ENCODE data around the gene OR4C45.

DNA sequence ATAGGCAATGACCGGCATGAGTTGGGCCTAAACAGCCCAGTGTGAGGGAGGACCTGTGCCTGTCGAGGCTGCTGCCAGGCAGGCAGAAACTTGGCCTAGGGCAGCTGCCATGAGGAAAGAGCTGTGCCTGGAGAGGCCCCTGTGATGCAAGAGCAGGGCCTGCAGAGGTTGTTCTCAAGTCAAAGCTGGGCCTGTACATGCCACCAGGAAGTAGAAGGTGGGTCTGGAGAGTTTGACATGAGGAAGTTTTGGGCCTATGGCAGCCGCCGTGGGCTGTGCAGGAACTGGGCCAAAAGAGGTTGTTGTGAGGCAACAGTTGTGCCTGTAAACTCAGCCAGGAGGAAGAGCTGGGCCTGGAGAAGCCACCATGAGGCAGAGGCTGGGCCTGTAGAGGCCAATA lies 43.2 kb downstream of the OR4C45 start:
- TF ChIP-seq EZH2 (IDR thresholded peaks at IDR 0.05; ENCODE audit: insufficient read depth, poor library complexity, severe bottlenecking), result no peak
- TF ChIP-seq EZH2phosphoT487 (IDR thresholded peaks at IDR 0.05; ENCODE audit: insufficient read depth, low read depth), result no peak

Data from GM23248 (cell line).